Measurements from ENCODE around the gene YY1.
"Not testable (repeated sequence)": the region's sequence is repeated elsewhere in the genome, so short reads cannot be mapped to it uniquely, and the experiment has no call there.

The YY1 gene

GRCh38 chr14:100246809-100247428, 8.0 kb downstream of the YY1 start:
- DNase-seq: peak; percentile 48

- no peak for DNase-seq
These were observed 12.0 kb downstream of the YY1 start for GRCh38 chr14:100250732-100251465.

GRCh38 chr14:100252684-100253083, 13.7 kb downstream of the YY1 start:
- DNase-seq: no peak

- DNase-seq: no peak
These were observed 17.5 kb downstream of the YY1 start for GRCh38 chr14:100256339-100256895.

GRCh38 chr14:100261621-100262020, 22.7 kb downstream of the YY1 start:
- DNase-seq: no peak

- DNase-seq: no peak
These were observed 23.6 kb downstream of the YY1 start for GRCh38 chr14:100262545-100262944.

GRCh38 chr14:100263141-100263540, 24.2 kb downstream of the YY1 start:
- DNase-seq: no peak

GRCh38 chr14:100267990-100268389, 29.0 kb downstream of the YY1 start:
- DNase-seq: no peak

- no peak for DNase-seq
These were observed 29.8 kb downstream of the YY1 start for GRCh38 chr14:100268591-100269207.

GRCh38 chr14:100271247-100271939, 32.4 kb downstream of the YY1 start:
- no peak for DNase-seq

- no peak for DNase-seq
These were observed 35.3 kb downstream of the YY1 start for GRCh38 chr14:100274250-100274649.

- DNase-seq: no peak
These were observed 36.3 kb downstream of the YY1 start for GRCh38 chr14:100275214-100275613.

GRCh38 chr14:100278702-100279101, 39.8 kb downstream of the YY1 start:
- DNase-seq: no peak

- DNase-seq: no peak
These were observed 40.2 kb downstream of the YY1 start for GRCh38 chr14:100279133-100279532.

GRCh38 chr14:100279563-100279962, 40.6 kb downstream of the YY1 start:
- no peak for DNase-seq

- DNase-seq: no peak
These were observed 42.5 kb downstream of the YY1 start for GRCh38 chr14:100281286-100282082.

- no peak for DNase-seq
These were observed 43.1 kb downstream of the YY1 start for GRCh38 chr14:100282083-100282350.

GRCh38 chr14:100282766-100283419, 43.9 kb downstream of the YY1 start:
- DNase-seq: no peak

- DNase-seq: not testable (repeated sequence)
These were observed 44.5 kb downstream of the YY1 start for GRCh38 chr14:100283436-100283835.

GRCh38 chr14:100283984-100284881, 45.3 kb downstream of the YY1 start:
- DNase-seq: no peak
